Mucosa of stomach (tissue), 1 donor: Measurements from ENCODE around the gene AGRP.

Source experiments
- H3K27me3 ChIP-seq: one replicate; pipeline ENCODE4 v1.7.0; 2013; ENCODE audit warnings: mild to moderate bottlenecking, low read length; ENCODE audit not compliant: control insufficient read depth, insufficient read depth
- H3K36me3 ChIP-seq: one replicate; pipeline ENCODE4 v1.7.0; 2013; ENCODE audit warnings: low read length; ENCODE audit not compliant: control insufficient read depth, insufficient read depth
- H3K4me1 ChIP-seq: one replicate; pipeline ENCODE4 v1.7.0; 2013; ENCODE audit warnings: mild to moderate bottlenecking, low read length; ENCODE audit not compliant: control insufficient read depth, insufficient read depth
- H3K4me3 ChIP-seq: one replicate; pipeline ENCODE4 v1.7.0; 2013; ENCODE audit warnings: low read length
- H3K9ac ChIP-seq: one replicate; pipeline ENCODE4 v1.7.0; 2013; ENCODE audit warnings: mild to moderate bottlenecking, low read length, moderate library complexity
- H3K9me3 ChIP-seq: one replicate; pipeline ENCODE4 v1.7.0; 2013; ENCODE audit warnings: mild to moderate bottlenecking, low read length, moderate library complexity; ENCODE audit not compliant: control insufficient read depth
- donor health status: Pancreatic carcinoma.

AGRP gene

DNA sequence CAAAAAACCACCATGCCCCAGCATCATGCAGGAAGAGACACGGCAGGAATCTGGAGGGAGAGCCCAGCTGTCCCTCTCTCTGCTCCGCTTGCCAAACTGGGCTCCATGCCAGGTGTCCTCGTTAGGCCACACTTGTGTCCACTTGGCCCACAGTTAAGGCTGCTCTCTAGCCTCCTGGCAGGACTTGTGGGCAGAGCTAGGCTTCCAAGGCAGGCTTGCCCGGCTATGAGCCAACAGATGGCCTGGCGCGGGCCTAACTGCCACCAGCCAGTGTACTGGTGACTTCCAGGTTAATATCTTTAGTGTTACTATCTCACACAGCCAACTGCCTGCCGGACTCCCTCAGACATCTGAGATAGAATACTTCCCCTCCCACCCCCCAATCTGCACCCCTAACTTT lies 13.0 kb downstream of the AGRP start:
- H3K9me3 ChIP-seq: no peaks in the 10 kb centered on the region
- H3K4me1 ChIP-seq: peaks cover 6% of the 10 kb centered on the region
- H3K36me3 ChIP-seq: no peaks in the 10 kb centered on the region
- H3K9ac ChIP-seq: no peak overlapping the region
- no peak overlapping the region for H3K4me3 ChIP-seq
- H3K27me3 ChIP-seq: no peaks in the 10 kb centered on the region

DNA sequence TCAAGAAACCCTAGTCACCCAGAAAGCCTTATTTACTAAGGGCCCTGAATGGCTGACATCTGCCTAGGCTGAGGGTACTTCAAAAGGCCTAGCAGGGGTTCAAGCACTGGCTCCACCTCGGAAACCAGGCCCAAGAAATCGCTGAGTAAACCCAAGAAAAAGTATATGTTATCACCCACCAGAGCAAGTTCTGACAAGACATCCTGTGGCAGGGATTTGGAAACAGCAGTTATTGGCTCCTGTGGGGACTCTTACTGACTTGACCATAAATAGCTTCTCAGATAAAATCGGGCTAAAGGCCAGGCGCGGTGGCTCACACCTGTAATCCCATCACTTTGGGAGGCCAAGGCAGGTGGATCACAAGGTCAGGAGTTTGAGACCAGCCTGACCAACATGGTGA lies 14.6 kb downstream of the AGRP start:
- Histone ChIP-seq H3K9ac (no peak overlapping the region), H3K9me3 (no peaks in the 10 kb centered on the region), H3K4me1 (peaks cover 15% of the 10 kb centered on the region), H3K36me3 (no peaks in the 10 kb centered on the region), H3K27me3 (no peaks in the 10 kb centered on the region), H3K4me3 (no peak overlapping the region)

DNA sequence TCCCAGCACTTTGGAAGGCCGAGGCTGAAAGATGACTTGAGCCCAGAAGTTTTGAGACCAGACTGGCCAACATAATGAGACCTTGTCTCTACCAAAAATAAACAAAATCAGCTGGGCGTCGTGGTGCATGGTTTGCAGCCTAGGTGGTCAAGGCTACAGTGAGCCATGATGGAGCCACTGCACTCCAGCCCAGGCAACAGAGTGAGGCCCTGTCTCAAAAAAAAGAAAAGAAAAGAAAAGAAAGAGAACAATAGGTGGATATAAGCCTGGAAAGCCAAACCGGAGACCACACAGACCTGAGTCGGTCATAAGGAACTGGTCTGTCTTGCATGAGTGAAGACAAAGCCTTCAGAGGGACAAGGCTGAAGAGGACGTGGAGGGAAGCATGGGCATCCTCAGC lies 16.8 kb downstream of the AGRP start:
- no peak overlapping the region for H3K4me3 ChIP-seq
- no peaks in the 10 kb centered on the region for H3K36me3 ChIP-seq
- no peak overlapping the region for H3K9ac ChIP-seq
- no peaks in the 10 kb centered on the region for H3K27me3 ChIP-seq
- peaks cover 37% of the 10 kb centered on the region for H3K4me1 ChIP-seq
- H3K9me3 ChIP-seq: no peaks in the 10 kb centered on the region

DNA sequence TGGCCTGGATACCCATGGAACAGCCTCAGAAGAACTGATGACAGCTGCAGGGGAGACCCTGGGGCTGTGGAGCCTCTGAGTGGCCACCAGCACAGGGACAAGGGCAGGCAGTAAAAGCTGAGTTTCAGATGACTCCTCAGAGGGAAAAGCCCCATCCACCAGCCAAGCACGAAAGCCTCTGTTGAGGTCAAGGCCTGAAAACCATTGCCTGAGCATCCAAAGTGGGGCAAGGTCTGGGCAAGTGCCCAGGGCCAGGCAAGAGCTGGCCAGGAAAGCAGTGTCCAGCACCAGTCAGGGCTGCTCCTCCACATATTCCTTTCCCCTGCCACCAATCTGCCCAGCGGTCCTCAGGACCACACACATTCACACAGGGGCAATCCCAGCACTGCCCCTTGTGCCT lies 18.8 kb downstream of the AGRP start:
- Histone ChIP-seq H3K9me3 (no peaks in the 10 kb centered on the region), H3K4me1 (peaks cover 57% of the 10 kb centered on the region), H3K27me3 (no peaks in the 10 kb centered on the region), H3K36me3 (no peaks in the 10 kb centered on the region), H3K4me3 (no peak overlapping the region), H3K9ac (peak overlapping the region; percentile 22)

DNA sequence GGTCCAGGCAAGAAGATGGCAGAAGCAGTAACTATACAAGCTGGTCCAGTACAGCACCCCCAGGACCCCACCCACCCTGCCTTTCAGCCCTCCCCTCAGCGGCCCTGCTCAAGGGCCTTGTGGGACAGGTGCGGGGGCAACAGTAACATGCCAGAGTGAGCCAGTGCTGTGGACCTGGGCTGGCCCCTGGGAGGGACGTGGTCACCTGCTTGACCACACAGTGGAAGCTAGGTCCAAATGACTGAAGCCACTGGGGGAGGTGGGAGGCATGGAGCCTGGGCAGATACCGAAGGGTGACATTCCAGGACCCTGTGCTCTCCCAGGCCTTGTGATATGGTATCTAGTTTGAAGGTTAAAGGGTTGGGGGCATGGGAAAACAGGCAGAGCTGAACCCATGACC lies 19.7 kb downstream of the AGRP start:
- Histone ChIP-seq H3K9me3 (no peaks in the 10 kb centered on the region), H3K9ac (peak overlapping the region; percentile 22), H3K4me1 (peaks cover 66% of the 10 kb centered on the region), H3K36me3 (no peaks in the 10 kb centered on the region), H3K27me3 (no peaks in the 10 kb centered on the region), H3K4me3 (no peak overlapping the region)

DNA sequence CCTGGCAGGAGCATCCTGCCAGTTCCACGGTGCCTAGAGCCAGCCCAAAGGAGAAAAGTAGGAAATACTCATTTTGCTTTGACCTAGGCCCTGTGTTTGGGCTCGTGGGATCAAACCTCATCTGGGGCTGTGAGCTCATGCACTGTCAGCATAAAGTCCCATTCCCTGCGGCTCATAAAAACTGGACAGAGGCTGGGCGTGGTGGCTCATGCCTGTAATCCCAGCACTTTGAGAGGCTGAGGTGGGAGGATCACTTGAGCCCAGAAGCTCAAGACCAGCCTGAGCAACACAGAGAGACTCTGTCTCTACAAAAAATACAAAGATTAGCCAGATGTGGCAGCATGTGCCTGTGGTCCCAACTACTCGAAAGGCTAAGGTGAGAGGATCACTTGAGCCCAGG lies 20.3 kb downstream of the AGRP start:
- Histone ChIP-seq H3K4me3 (no peak overlapping the region), H3K9me3 (no peaks in the 10 kb centered on the region), H3K27me3 (no peaks in the 10 kb centered on the region), H3K9ac (peak overlapping the region; percentile 76), H3K4me1 (peaks cover 72% of the 10 kb centered on the region), H3K36me3 (no peaks in the 10 kb centered on the region)

DNA sequence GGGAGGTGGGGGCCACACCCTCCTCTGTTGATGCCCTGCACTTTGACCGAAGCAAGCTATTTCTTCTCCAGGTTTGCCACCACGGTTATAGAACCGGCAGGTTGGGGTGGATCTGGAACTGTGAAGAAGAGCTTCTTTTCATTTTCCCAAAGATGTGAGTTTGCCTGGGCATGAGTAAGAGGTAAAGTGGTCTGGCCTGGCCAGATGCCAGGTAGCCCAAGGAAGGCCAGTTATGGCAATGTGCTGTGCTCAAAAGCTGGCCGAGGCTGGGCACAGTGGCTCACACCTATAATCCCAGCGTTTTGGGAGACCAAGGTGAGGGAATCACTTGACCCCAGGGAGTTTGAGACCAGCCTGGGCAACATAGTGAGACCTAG lies 21.1 kb downstream of the AGRP start:
- Histone ChIP-seq H3K9ac (peak overlapping the region; percentile 76), H3K4me3 (no peak overlapping the region), H3K4me1 (peaks cover 80% of the 10 kb centered on the region), H3K36me3 (no peaks in the 10 kb centered on the region), H3K27me3 (no peaks in the 10 kb centered on the region), H3K9me3 (no peaks in the 10 kb centered on the region)

DNA sequence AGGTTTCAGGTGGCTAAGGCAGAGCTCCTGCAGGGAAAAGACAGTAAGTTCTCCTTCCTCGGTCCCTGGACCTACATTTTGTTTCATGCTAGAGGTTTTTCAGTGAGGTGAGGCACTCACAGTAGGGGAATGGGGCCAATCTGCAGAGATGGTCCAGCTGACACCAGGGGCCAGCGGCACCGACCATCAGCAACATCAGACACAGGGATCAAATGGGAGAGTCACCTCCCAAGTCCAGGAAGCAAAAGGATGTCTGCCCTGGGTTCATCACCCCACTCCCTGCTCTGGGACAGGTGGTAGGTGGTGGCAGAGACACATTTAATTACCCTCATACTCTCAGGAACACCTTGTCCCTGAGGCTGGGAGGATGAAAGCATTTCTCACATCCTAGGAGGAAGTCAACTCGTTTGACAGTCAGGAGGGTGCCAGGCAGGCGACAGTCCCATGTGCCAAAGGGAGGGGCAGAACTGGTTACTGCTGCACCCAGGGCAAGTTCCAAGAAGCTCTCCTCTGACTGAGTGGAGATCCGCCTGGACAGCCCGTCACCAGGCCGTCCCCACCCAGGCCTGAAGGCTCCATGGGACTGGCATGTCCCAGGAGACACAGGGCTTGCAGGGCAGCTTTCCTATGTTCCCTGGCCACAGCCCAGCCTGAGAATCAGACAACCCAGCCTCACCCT lies 21.6 kb downstream of the AGRP start:
- Histone ChIP-seq H3K36me3 (no peaks in the 10 kb centered on the region), H3K27me3 (no peaks in the 10 kb centered on the region), H3K4me1 (peaks cover 85% of the 10 kb centered on the region), H3K9me3 (no peaks in the 10 kb centered on the region), H3K4me3 (peak overlapping the region; percentile 35), H3K9ac (peak overlapping the region; percentile 76)

DNA sequence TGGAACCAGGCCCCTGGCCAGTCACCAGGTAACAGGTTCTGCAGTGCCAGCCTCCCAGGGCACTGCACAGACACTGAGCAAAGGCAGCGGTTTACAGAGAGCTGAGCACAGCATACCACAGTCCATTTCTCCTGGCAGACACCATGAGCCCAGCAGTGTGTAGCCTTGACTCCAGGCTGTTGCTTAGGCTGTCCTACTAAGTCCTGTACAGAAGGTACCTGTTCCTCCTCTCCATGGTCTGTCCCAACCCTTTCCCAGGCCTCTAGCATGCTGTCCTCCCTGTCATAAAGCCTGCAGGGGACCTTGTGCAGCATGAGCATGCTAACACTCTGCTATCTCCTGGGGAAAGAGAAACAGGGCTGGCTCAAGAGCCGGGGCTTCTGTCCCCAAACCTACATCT lies 22.4 kb downstream of the AGRP start:
- Histone ChIP-seq H3K4me3 (peak overlapping the region; percentile 35), H3K27me3 (no peaks in the 10 kb centered on the region), H3K4me1 (peaks cover 90% of the 10 kb centered on the region), H3K9me3 (no peaks in the 10 kb centered on the region), H3K36me3 (no peaks in the 10 kb centered on the region), H3K9ac (peak overlapping the region; percentile 65)

DNA sequence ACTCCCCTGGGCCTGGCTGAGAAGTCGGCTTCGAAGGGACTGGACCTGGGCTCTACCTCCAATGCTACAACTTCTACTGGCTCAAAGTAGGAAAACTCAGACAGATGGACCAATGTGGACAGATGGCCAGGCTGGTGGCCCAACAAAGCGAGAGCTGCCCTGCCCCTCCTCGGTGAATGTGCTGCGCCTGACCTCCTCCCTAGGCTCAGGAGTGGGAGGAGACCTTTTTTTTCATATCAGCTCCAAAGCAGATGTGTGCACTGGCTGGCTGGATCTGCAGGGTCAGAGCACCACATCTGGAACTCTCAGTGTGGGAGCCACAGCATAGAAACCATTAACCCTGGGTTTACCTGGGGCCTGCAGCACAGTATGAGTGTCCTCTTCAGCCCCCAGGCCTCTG lies 23.2 kb downstream of the AGRP start:
- no peaks in the 10 kb centered on the region for H3K9me3 ChIP-seq
- no peaks in the 10 kb centered on the region for H3K36me3 ChIP-seq
- no peaks in the 10 kb centered on the region for H3K27me3 ChIP-seq
- no peak overlapping the region for H3K4me3 ChIP-seq
- H3K9ac ChIP-seq: peak overlapping the region; percentile 65
- H3K4me1 ChIP-seq: peaks cover 84% of the 10 kb centered on the region

DNA sequence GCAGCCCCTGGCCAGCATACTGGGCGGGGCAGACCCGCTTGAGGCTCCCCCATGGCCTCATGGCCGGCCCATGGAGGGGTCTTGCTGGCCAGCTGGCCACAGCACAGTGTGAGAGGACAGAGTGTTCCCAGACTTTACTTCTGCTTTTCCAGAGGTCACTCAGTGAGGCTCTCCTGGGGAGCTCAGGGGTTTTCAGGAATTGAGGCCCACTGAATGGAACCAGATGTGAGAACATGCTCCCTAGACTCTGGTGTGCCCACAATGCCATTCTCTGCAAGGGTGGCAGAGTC lies 23.5 kb downstream of the AGRP start:
- no peak overlapping the region for H3K4me3 ChIP-seq
- no peaks in the 10 kb centered on the region for H3K36me3 ChIP-seq
- peaks cover 86% of the 10 kb centered on the region for H3K4me1 ChIP-seq
- H3K9me3 ChIP-seq: no peaks in the 10 kb centered on the region
- peak overlapping the region; percentile 65 for H3K9ac ChIP-seq
- no peaks in the 10 kb centered on the region for H3K27me3 ChIP-seq

DNA sequence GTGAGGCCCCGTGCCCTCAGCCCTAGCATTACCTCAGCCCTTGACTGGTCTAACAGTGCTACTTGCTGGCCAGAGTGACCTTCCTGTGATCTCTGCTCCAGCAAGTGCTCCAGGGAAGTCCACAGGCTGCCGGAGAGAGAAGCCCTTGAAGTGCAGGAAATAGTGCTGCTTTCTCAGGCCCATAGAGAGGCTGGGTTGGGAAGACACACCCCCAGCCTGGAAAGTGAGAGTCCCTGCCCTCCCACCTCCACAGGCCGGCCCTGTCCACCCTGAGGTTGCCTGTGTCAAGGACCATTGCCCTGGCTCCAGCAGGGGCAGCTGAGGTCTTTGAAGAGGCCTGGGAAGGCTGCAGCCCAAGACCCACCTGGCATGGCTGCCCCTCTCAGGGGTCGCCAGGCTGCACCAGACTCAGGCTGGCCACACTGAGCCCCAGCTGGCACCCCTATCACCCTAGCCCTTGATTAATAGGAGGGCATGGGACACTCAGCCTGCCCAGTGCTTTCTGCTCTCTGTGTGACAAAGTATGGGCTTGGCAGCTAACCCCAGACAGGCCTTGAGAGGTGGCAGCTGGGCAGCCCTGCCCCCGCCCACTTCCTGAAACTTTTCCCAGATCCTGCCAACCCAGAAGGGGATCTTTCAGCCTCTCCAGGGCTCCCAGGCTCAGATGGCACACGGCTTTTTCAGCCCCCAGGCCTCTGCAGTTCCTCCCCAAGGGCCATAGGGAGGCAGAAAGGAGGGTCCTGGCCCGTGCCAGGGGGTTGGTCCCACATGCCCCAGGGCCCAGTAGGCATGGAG lies 24.1 kb downstream of the AGRP start:
- H3K9ac ChIP-seq: peak overlapping the region; percentile 65
- peaks cover 88% of the 10 kb centered on the region for H3K4me1 ChIP-seq
- H3K27me3 ChIP-seq: no peaks in the 10 kb centered on the region
- peak overlapping the region; percentile 17 for H3K4me3 ChIP-seq
- H3K9me3 ChIP-seq: no peaks in the 10 kb centered on the region
- no peaks in the 10 kb centered on the region for H3K36me3 ChIP-seq
